Hypothalamus (tissue), 51 donors: ENCODE data around the gene LRRFIP1.

Experiments used
- DNase-seq, 51 donors: peaks; one replicate each; lab custom pipeline; 2025; lab: John Stamatoyannopoulos, UW

The LRRFIP1 gene

GRCh38 chr2:237697586-237698357 lies 70.4 kb downstream of the LRRFIP1 start:
- no peak for DNase-seq

- no peak for DNase-seq
Observed at GRCh38 chr2:237698358-237698694, 70.9 kb downstream of the LRRFIP1 start.

DNA sequence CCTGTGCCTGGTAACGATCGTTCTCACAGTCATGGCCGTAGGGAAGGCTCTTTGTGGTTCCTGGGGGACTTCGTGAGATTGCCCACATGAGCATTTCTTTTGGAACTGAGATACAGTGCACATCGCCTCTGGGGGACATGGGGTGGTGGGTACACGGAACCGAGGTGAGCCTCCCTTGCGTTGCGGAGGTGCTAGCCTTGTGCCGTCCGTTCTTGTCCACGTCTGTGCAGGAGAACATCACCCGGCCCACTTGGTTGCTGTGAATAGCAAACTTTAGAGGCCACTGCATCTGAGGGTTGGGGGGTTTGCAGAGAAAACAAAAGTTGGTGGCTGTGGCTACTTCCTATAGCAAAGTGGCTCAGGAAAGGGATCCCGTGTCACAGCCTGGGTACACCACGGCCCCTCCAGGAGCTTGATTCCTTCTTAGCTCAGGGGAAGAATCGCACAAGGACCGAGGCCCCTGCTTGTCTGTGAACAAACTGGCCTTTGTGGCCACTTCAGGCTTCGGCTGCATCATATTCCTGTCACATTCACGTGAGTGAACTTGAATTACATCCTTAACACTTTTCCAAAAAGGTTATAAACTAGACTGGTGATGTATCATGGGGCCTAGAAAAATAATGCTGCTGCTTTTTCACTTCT lies 72.6 kb downstream of the LRRFIP1 start:
- DNase-seq = no peak

GRCh38 chr2:237700512-237701032 lies 73.2 kb downstream of the LRRFIP1 start:
- peak in 6 of 51 donors; percentile 21 to 69 (median 35) for DNase-seq

DNA sequence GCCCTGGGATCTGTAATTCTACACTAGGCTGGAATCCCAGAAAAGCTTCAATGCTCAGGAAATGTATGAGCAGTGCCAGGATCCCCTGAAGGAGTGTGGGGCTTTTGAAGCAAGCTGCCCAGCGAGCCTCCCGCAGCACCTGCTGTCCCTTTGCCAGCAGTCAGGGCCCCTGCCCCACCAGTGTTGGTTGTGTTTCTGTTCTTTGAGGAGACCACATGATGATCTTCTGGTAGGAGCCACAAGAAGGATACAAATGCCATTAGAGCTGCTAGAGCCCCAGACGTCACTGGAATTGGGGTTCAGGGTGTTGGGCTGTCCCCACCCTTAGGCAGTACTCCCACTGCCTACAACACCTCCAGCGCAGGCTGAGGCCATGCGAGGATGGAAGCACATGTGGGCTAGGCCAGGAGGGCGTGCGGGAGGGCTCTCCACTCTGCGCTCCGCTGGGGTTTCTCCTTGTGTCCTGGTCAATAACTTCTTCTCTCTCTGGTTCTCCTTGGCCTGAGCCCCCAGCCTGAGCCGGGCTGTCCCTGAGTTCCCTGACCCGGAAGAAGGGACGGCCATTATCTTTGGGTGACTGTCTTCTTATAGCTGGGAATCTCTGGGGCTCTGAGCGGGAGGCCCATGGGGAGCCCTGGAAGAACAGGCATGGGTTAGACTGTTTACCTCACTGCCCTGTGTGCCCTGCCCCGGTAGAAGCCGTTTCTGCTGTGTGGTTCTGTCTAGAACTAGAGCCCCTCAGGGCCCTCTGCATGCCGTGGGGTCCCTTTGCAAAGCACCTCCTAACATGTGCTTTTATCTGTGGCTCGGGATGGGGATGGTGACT lies 73.9 kb downstream of the LRRFIP1 start:
- no peak for DNase-seq

GRCh38 chr2:237701859-237702390 lies 74.5 kb downstream of the LRRFIP1 start:
- no peak for DNase-seq

DNA sequence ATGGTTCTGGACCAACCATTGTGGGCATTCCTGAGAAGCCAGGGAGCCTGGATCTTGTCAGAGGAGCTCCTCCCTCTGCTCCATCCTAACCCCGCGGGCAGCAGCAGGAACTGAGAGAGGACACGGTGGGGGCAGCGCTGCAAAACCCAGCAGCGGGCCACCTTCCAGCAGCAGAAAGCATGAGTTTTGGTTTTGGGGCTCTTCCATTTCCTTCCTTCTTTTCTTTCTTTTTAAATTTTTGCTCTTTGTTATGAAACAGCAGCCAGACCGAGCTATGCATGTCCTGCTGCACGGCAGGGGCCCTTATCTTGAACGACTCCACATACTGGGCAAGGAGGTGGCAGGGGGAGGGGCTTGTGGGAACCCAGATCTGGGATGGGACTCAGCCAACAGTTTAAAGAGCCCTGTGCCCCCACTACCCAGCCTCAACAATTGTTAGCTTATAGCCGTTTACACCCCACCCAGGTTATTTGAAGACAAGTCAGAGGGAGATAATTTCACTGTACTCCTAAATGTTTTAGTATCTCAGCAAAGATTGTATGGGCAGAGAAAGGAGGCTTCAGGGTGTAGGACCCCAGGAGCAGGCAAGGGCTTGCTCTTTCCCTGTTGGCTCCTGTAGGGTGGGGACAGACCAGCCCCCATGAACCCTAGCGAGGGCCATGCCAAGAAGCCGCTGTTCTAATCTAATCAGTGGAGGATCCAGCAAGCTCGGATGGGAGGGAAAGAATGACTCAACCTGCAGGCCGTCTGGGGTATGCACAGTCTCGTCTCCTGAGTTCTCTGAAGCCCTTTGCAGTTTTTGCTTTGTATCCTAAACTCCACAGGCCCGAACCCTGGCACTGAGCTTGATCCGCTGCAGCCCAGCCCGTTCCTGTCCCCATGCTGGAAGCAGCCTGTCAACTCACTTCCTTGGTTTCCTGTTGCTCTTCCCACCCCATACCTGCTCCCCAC lies 75.3 kb downstream of the LRRFIP1 start:
- peak in 3 of 51 donors; percentile 20 to 39 (median 31) for DNase-seq

DNA sequence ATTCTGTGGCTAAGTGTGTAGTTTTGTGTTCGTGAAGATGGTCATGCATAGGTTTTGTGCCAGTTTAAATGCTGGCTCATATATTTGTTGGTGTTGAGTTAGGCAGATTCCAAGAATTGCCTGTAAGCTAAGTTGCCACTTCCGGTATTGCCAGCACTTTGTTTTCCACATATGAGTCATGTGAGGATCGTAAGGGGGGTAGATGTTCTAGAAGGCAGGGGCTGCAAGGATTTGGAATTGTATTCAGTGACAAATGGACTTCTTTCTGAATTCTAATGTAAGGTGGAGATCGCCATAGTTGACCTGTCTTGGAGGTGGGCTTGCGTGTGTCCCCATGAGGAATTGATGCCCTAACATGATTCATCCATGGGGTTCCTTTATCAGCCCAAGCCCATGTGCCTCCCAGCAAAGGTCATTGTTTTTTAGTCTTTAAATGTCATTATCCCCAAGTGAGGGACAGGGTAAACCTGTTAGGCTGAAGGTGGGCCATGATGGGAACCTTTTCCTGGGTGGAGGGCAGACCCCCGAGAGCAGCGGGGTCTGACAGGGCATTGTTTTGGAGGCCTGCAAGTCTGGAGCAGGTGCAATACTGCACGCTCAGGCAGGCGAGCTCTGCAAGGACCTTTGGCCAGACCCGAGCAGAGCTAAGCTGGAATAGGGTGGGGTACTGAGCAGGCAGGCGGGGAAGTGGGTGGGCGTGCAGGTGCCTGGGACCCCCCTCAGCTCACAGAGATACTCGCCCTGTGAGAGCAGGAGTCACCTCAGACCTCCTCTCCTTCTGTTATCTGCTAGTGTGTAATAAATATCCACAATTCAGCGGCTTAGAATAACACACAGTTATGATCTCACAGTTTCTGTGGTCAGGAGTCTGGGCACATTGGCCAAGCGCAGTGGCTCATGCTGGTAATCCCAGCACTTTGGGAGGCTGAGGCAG lies 77.4 kb downstream of the LRRFIP1 start:
- no peak for DNase-seq

DNA sequence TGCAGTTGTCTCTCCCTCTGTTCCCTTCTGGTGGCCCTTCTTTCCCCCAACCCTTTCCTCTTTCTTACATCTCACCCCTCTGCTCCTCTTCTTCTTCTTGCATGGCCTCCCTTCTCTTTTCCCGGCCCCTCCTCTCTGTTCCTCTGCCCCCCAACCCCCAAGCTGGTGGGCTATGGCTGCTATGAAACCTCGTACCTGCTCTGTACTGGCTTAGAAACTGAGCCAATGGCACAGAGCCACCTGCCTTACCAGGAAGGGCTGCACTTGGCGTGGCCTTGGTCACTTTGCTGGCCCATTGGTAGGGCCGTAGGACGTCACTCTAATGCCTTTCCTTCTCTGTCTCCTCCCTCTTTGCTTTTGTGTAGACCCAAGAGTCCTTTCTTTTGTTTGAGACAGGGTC lies 78.9 kb downstream of the LRRFIP1 start:
- no peak for DNase-seq

- no peak for DNase-seq
Observed at GRCh38 chr2:237708065-237708398, 80.6 kb downstream of the LRRFIP1 start.

DNA sequence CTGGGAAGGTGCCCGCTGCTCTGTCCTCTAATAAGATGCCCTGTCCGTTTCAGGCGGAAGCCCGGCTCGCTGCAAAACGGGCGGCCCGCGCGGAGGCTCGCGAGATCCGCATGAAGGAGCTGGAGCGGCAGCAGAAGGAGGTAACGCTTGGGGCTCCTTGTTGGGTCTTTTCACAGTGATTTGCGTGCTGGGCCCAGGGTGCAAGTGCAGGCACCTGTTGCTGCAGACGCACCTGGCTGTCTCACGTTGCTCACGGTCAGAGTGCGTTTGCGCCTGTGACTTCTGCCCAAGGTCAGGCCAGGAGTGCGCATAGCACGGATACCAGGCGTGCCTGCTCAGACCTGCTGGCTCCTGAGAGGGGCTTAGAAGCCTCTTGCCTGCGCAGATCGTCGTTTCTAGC lies 81.1 kb downstream of the LRRFIP1 start:
- no peak for DNase-seq

DNA sequence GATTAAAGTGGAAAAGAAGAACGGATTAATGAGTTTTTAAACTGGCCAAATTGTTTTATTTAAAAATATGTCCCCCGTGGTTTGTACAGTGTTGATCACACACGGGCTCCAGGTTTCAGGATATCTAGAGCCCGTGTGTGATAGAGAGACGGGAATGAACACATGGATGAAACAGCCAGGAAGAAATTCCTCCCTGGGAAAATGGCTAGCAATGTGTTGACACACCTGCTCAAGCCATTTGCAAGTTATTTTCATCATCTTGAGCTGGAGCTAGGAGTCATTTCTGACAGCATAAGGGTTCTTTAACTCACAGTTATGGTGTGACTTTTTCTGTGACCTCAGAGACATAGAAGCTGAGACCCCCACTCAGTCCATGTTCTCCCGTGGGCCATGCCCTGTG lies 81.6 kb downstream of the LRRFIP1 start:
- DNase-seq = no peak

- no peak for DNase-seq
Observed at GRCh38 chr2:237711458-237712150, 84.2 kb downstream of the LRRFIP1 start.

DNA sequence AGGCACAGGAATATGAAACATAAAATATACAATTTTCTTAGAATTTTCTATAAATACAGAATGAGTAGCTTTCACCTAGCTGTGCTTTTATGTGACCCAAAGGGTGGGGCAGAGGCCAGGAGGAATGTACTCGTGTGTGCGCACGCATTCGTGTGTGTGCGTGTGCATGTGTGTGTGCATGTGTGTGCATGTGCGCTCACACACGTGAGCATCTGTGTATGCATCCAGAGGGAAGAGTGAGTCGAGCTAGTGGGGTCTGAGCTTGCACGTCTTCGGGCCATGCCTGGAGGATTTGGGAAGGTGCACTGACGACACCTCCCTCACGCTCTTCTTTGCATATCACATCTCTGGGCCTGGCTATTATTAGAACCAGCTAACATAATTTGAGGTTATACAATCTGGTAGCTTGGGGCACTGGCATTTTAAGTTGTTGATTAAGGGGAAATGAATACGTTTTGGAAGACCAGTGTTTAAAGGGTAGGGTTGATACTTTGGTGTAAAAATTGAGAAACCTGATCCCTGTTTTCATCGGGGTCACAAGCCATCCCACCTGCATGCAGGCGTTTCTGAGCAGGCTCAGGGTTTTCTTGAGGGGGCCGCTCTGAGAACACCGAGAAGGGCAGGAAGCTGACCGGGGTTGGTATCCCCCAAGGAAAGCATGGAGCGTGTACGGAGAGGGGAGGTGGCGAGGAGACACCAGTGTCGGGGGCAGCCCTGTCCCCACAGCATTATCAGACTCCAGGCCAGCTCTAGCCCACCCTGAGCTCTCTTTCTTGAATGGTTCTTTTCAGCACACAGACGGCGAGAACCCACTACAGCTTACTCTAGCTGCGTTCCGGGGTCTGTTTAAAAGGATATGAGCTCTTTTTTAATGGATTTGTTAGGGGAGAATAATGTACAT lies 85.3 kb downstream of the LRRFIP1 start:
- no peak for DNase-seq

GRCh38 chr2:237714690-237715458 lies 87.5 kb downstream of the LRRFIP1 start:
- DNase-seq = no peak

DNA sequence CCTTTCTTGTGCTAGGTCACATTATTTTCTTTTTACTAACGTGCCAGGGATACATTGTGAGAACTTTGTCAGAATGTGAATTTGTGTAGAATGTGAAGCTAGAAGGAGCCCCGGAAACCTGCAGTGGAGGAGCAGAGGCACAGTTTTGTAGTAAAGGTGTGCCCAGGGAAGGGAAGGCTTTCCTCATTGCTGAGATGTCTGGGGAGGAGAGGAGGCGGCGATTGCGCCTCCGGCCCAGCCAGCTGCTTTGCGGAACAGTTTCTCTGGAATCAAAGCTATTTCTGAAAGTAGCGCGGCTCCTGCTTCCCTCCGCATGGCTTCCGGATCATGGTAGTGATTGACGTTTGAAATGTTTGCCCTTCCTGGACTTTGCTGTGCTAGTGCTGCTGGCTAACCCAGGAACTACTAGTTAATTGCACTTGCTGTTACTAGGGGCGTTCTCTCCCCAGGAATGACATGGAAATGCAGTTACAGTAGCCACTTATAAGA lies 88.1 kb downstream of the LRRFIP1 start:
- DNase-seq = no peak
